DOHH2 (cell line): ENCODE measurements around the gene TBL1XR1.

Experiments
- CTCF ChIP-seq: fragments of 200-600 bp; sonication (generic); IDR thresholded peaks from one replicate; pipeline ENCODE4 v1.5.1; 2014; ENCODE audit warnings: antibody characterized with exemption, mild to moderate bottlenecking, low read depth, low read length; ENCODE audit not compliant: poor library complexity, severe bottlenecking
- EZH2phosphoT487 ChIP-seq: fragments of 200-600 bp; sonication (generic); IDR thresholded peaks from 2 replicates; pipeline ENCODE4 v1.6.1; 2017; ENCODE audit warnings: borderline replicate concordance, mild to moderate bottlenecking, antibody characterized with exemption, low read length, moderate library complexity, mixed read lengths

GRCh38 chr3:177168431-177168830 is 28.9 kb downstream of the TBL1XR1 start:
- TF ChIP-seq CTCF: no peak
- TF ChIP-seq EZH2phosphoT487: no peak
